Thymus (tissue), 11 donors: Measurements from ENCODE around the gene KRABD2. TPM values are rescaled to one million over a fixed set of nuclear protein-coding genes. Genes with fewer than 3 reads are reported as not detected.

Experiments used
- DNase-seq, 9 donors: peaks; one replicate each; pipeline ENCODE4 v3.0.0-alpha.2; 2013; ENCODE audit warnings: low spot score in 9 of 9, low read depth in 6 of 9, missing footprints in 1 of 9
- H3K27ac ChIP-seq, 2 donors: one replicate each; pipeline ENCODE4 v1.5.1; 2013; ENCODE audit warnings: control low read depth in 1 of 2, low read depth in 1 of 2, low read length in 1 of 2, mild to moderate bottlenecking in 1 of 2, moderate library complexity in 1 of 2
- H3K27me3 ChIP-seq, 2 donors: one replicate each; pipeline ENCODE4 v1.5.1; 2013; ENCODE audit warnings: low read length in 1 of 2; ENCODE audit not compliant: control insufficient read depth in 2 of 2, insufficient read depth in 1 of 2
- H3K36me3 ChIP-seq, 2 donors: one replicate each; pipeline ENCODE4 v1.5.1; 2013; ENCODE audit warnings: low read length in 1 of 2, mild to moderate bottlenecking in 1 of 2, moderate library complexity in 1 of 2; ENCODE audit not compliant: control insufficient read depth in 2 of 2, insufficient read depth in 2 of 2
- H3K4me1 ChIP-seq, 2 donors: one replicate each; pipeline ENCODE4 v1.5.1; 2013; ENCODE audit warnings: low read length in 2 of 2; ENCODE audit not compliant: control insufficient read depth in 2 of 2, insufficient read depth in 2 of 2
- H3K4me3 ChIP-seq, 2 donors: one replicate each; pipeline ENCODE4 v1.5.1; 2013; ENCODE audit warnings: low read length in 2 of 2, control low read depth in 1 of 2, mild to moderate bottlenecking in 1 of 2
- H3K9me3 ChIP-seq, 2 donors: one replicate each; pipeline ENCODE4 v1.5.1; 2013; ENCODE audit warnings: low read length in 1 of 2, mild to moderate bottlenecking in 1 of 2; ENCODE audit not compliant: control insufficient read depth in 2 of 2, insufficient read depth in 1 of 2
- WGBS: extraction: QIAGEN DNeasy Blood & Tissue Kit; methylation state at CpG from one replicate; pipeline ENCODE4 v1.1.7; 2013; 5-methylcytosine and 5-hydroxymethylcytosine counted together
- polyA plus RNA-seq: library from polyadenylated mRNA; stranded (reverse); fragments of 200-250 nt; gene quantifications from one replicate; pipeline ENCODE4 v1.2.3, GENCODE V29; 2013
- total RNA-seq: library from RNA; stranded (reverse); fragments of 120-200 nt; gene quantifications from one replicate; pipeline ENCODE4 v1.2.4, GENCODE V29; 2013
- donor health status: healthy.

Gene KRABD2

GRCh38 chr17:8338753-8339140 lies 37.8 kb downstream of the KRABD2 start:
- H3K4me1 ChIP-seq = no peaks in the 10 kb centered on the region
- WGBS = over 99% methylated on average over 5 of the region's 5 CpGs
- H3K4me3 ChIP-seq = no peak overlapping the region
- no peak overlapping the region for H3K27ac ChIP-seq
- no peak for DNase-seq
- no peaks in the 10 kb centered on the region for H3K27me3 ChIP-seq
- H3K36me3 ChIP-seq = no peaks in the 10 kb centered on the region
- H3K9me3 ChIP-seq = no peaks in the 10 kb centered on the region

DNA sequence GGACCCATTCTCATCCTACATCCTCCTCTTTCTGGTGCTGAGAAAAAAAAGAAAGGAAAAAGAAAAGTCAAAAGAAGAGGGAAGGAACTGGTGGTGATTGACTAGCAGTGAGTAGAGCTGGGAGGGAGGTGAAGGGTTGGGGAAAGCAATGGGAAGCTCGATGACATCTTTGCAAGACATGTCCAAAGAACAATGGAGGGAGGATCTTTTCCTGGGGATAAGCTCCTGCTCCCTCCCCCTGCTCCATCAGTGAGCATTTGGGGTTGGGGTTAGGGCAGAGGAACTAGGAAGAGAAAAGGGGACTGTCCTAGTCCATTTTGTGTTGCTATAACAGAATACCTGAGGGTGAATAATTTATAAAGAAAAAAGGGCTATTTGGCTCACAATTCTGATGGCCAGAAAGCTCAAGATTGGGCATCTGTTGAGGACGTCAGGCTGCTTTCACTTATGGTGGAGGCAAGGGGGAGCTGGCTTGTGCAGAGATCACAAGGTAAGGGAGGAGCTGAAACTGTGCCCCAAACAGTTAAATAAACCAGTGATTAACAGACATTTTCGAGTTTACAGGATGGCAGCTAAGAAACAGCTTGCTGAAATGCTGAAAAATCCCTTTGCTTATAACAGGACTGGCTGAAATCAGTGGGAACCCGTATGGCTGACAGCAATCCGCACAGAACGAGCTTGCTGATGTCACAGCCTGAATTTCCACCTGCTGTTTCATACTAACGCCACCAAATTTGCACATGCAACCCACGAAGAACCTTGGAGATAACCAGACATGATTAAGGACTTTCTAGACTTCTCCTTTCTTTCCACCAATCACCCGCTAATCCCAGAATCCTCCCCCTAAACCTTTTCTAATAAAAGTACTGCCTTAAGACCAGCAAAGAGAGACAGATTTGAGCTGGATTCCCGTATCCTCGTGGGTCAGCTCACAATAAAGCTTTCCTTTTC lies 38.4 kb downstream of the KRABD2 start:
- Histone ChIP-seq H3K36me3 (no peaks in the 10 kb centered on the region), H3K27me3 (no peaks in the 10 kb centered on the region), H3K4me1 (no peaks in the 10 kb centered on the region), H3K9me3 (no peaks in the 10 kb centered on the region), H3K4me3 (no peak overlapping the region), H3K27ac (no peak overlapping the region)
- peak in 1 of 9 donors; percentile 5 for DNase-seq
- 24% methylated on average over 11 of the region's 11 CpGs for WGBS

DNA sequence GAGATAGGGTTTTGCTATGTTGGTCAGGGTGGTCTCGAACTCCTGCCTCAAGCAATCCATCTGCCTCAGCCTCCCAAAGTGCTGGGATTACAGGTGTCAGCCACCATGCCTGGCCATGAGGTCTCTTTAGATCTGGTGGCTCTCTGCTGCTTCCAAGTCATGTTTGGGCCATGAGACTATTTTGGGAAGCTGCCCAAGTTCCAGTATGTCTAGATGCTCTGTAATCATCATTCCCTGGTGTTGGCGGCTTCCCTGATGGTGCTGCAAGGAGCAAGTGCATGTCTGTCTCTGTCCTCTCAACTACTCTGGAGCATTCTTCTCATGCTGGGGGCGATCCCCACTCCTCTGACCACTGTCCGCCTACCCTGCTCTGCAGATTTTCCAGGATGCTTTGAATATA lies 43.2 kb downstream of the KRABD2 start:
- no peaks in the 10 kb centered on the region for H3K9me3 ChIP-seq
- 93% methylated on average over 4 of the region's 4 CpGs for WGBS
- no peak for DNase-seq
- no peak overlapping the region for H3K4me3 ChIP-seq
- H3K27ac ChIP-seq = no peak overlapping the region
- H3K4me1 ChIP-seq = no peaks in the 10 kb centered on the region
- peaks cover 0 to 7% of the 10 kb centered on the region in 2 donors for H3K27me3 ChIP-seq
- H3K36me3 ChIP-seq = no peaks in the 10 kb centered on the region

GRCh38 chr17:8332688-8333087 lies 43.8 kb downstream of the KRABD2 start:
- 88% methylated on average over 5 of the region's 5 CpGs for WGBS
- Histone ChIP-seq H3K27ac (no peak overlapping the region), H3K36me3 (no peaks in the 10 kb centered on the region), H3K9me3 (no peaks in the 10 kb centered on the region), H3K4me3 (no peak overlapping the region), H3K27me3 (peaks cover 3 to 13% of the 10 kb centered on the region in 2 donors), H3K4me1 (no peaks in the 10 kb centered on the region)
- DNase-seq = no peak

GRCh38 chr17:8332128-8332527 lies 44.4 kb downstream of the KRABD2 start:
- peaks cover 3 to 19% of the 10 kb centered on the region in 2 donors for H3K27me3 ChIP-seq
- DNase-seq = no peak
- H3K9me3 ChIP-seq = no peaks in the 10 kb centered on the region
- peaks cover 0 to 2% of the 10 kb centered on the region in 2 donors for H3K4me1 ChIP-seq
- H3K4me3 ChIP-seq = no peak overlapping the region
- no peak overlapping the region for H3K27ac ChIP-seq
- no peaks in the 10 kb centered on the region for H3K36me3 ChIP-seq
- 94% methylated on average over 2 of the region's 2 CpGs for WGBS

DNA sequence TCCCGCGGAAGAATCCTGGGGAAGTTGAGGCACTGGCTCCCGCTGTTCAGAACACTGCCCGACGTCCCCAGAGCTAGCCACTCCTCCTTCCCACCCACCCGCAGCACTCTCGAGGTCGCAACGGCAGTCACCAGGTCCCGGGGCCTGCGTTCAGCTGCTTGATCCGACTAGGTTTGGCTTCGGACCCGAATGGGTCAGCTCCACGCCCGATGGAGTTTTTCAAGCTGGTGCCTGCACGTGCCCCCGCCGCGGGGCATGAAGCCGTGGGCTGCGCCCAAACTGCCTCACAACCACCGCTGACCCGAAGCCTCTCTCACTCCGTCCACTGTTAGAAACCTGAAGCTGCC lies 49.2 kb downstream of the KRABD2 start:
- H3K9me3 ChIP-seq = no peaks in the 10 kb centered on the region
- no peak overlapping the region for H3K27ac ChIP-seq
- H3K36me3 ChIP-seq = no peaks in the 10 kb centered on the region
- 28% methylated on average over 25 of the region's 25 CpGs for WGBS
- H3K4me3 ChIP-seq = peak overlapping the region in 1 of 2 donors; percentile 32
- peaks cover 14 to 50% of the 10 kb centered on the region in 2 donors for H3K27me3 ChIP-seq
- H3K4me1 ChIP-seq = peaks cover 0 to 13% of the 10 kb centered on the region in 2 donors
- no peak for DNase-seq

Other genes starting within 250 kb of the KRABD2 start
- gene PER1, start 224.3 kb downstream of the KRABD2 start, total RNA-seq = 4.2 TPM
- 71.9 TPM for gene PER1, start 224.3 kb downstream of the KRABD2 start, polyA plus RNA-seq
- 7.4 TPM for gene VAMP2, start 213.8 kb downstream of the KRABD2 start, total RNA-seq
- gene VAMP2, start 213.8 kb downstream of the KRABD2 start, polyA plus RNA-seq = 73.9 TPM
- gene TMEM107, start 200.3 kb downstream of the KRABD2 start, total RNA-seq = 71.6 TPM
- gene TMEM107, start 200.3 kb downstream of the KRABD2 start, polyA plus RNA-seq = 21.3 TPM
- 8.5 TPM for gene BORCS6, start 186.5 kb downstream of the KRABD2 start, total RNA-seq
- 11.4 TPM for gene BORCS6, start 186.5 kb downstream of the KRABD2 start, polyA plus RNA-seq
- gene AURKB, start 166.1 kb downstream of the KRABD2 start, total RNA-seq = 58.8 TPM
- gene AURKB, start 166.1 kb downstream of the KRABD2 start, polyA plus RNA-seq = 11.3 TPM
- 12.0 TPM for gene CTC1, start 128.6 kb downstream of the KRABD2 start, total RNA-seq
- 55.8 TPM for gene CTC1, start 128.6 kb downstream of the KRABD2 start, polyA plus RNA-seq
- gene PFAS, start 127.4 kb downstream of the KRABD2 start, total RNA-seq = 19.6 TPM
- 12.8 TPM for gene PFAS, start 127.4 kb downstream of the KRABD2 start, polyA plus RNA-seq
- 29.0 TPM for gene RANGRF, start 88.0 kb downstream of the KRABD2 start, total RNA-seq
- 51.3 TPM for gene RANGRF, start 88.0 kb downstream of the KRABD2 start, polyA plus RNA-seq
- 0.90 TPM for gene SLC25A35, start 81.3 kb downstream of the KRABD2 start, total RNA-seq
- gene SLC25A35, start 81.3 kb downstream of the KRABD2 start, polyA plus RNA-seq = 8.5 TPM
- 0.71 TPM for gene ARHGEF15, start 66.5 kb downstream of the KRABD2 start, total RNA-seq
- 6.1 TPM for gene ARHGEF15, start 66.5 kb downstream of the KRABD2 start, polyA plus RNA-seq
- gene ODF4, start 36.9 kb downstream of the KRABD2 start, total RNA-seq = not detected
- gene ODF4, start 36.9 kb downstream of the KRABD2 start, polyA plus RNA-seq = 0.05 TPM
- gene RPL26, start 6.5 kb upstream of the KRABD2 start, total RNA-seq = 5,303 TPM
- gene RPL26, start 6.5 kb upstream of the KRABD2 start, polyA plus RNA-seq = 6,011 TPM
- gene RNF222, start 21.1 kb upstream of the KRABD2 start, total RNA-seq = not detected
- 0.34 TPM for gene RNF222, start 21.1 kb upstream of the KRABD2 start, polyA plus RNA-seq
- gene NDEL1, start 59.2 kb upstream of the KRABD2 start, total RNA-seq = 17.8 TPM
- gene NDEL1, start 59.2 kb upstream of the KRABD2 start, polyA plus RNA-seq = 24.4 TPM